Uterus (tissue), 4 donors: ENCODE results near the gene BCKDK. TPM values are rescaled to one million over a fixed set of nuclear protein-coding genes. Genes with fewer than 3 reads are reported as not detected.

Experiments
- DNase-seq, 2 donors: peaks; one replicate each; pipeline ENCODE4 v3.0.0-alpha.2; 2019 to 2020
- H3K27ac ChIP-seq, 2 donors: fragments of 200-600 bp; sonication (generic); 1 replicate in 1 of 2; 2 replicates in 1 of 2; pipeline ENCODE4 v1.5.1; 2016 to 2018
- H3K27me3 ChIP-seq, 2 donors: fragments of 200-600 bp; sonication (generic); one replicate each; pipeline ENCODE4 v1.5.1; 2018 to 2019; ENCODE audit warnings: control low read depth in 1 of 2
- H3K36me3 ChIP-seq, 2 donors: fragments of 200-600 bp; sonication (generic); one replicate each; pipeline ENCODE4 v1.5.1; 2019; ENCODE audit warnings: control low read depth in 1 of 2
- H3K4me1 ChIP-seq, 2 donors: fragments of 200-600 bp; sonication (generic); one replicate each; pipeline ENCODE4 v1.5.1; 2018 to 2019; ENCODE audit warnings: control low read depth in 1 of 2
- H3K4me3 ChIP-seq, 2 donors: fragments of 200-600 bp; sonication (generic); 1 replicate in 1 of 2; 2 replicates in 1 of 2; pipeline ENCODE4 v1.5.1; 2018 to 2019; ENCODE audit warnings: mild to moderate bottlenecking in 1 of 2
- H3K9me3 ChIP-seq, 2 donors: fragments of 200-600 bp; sonication (generic); one replicate each; pipeline ENCODE4 v1.5.1; 2019; ENCODE audit warnings: control low read depth in 1 of 2
- CTCF ChIP-seq, 4 experiments: fragments of 200-600 bp in 2 of 4; fragments of 450-650 bp in 2 of 4; sonication (generic) in 2 of 4; IDR thresholded peaks; one replicate each; pipeline ENCODE4 v1.5.1; 2016 to 2019; ENCODE audit warnings: antibody characterized with exemption in 4 of 4, mild to moderate bottlenecking in 2 of 4, moderate library complexity in 1 of 4
- POLR2A ChIP-seq, 2 donors: fragments of 450-650 bp; IDR thresholded peaks; one replicate each; pipeline ENCODE4 v1.6.1; 2016; ENCODE audit warnings: antibody characterized with exemption in 2 of 2, mild to moderate bottlenecking in 1 of 2, moderate library complexity in 1 of 2
- intact Hi-C: fragments of 100-400 bp; cut with DNase I; formaldehyde crosslinking; loops from one replicate; pipeline ENCODE4 v1.15.1; 2023; ENCODE audit warnings: low total_unique reads
- total RNA-seq, 4 donors: library from RNA; depleted of rRNA in 3 of 4; stranded (reverse); fragments of >200 nt in 3 of 4; gene quantifications; one replicate each; pipeline versions ENCODE4 v1.1.0 to v1.2.4, GENCODE V29; 2014 to 2023
- donor health status: DM: yes; HTN: yes; CAD: no.

BCKDK gene
- total RNA-seq, 4 donors from 2014 or later, result 15.3 to 32.1 (median 21.9) TPM

- Histone ChIP-seq H3K27me3 (no peaks in the 10 kb centered on the region), H3K4me3 (no peak overlapping the region), H3K9me3 (no peaks in the 10 kb centered on the region), H3K27ac (no peak overlapping the region), H3K4me1 (peaks cover 0 to 5% of the 10 kb centered on the region in 2 donors), H3K36me3 (no peaks in the 10 kb centered on the region)
- intact Hi-C loops, result no loop called here
- DNase-seq, result no peak
- no peak for TF ChIP-seq CTCF (IDR thresholded peaks at IDR 0.05)
- no peak for TF ChIP-seq POLR2A (IDR thresholded peaks at IDR 0.05)
Observed at GRCh38 chr16:31077024-31077423, 31.2 kb upstream of the BCKDK start.

- H3K4me1 ChIP-seq, result no peaks in the 10 kb centered on the region
- no peaks in the 10 kb centered on the region for H3K9me3 ChIP-seq
- intact Hi-C loops, result no loop called here
- H3K27ac ChIP-seq, result no peak overlapping the region
- no peaks in the 10 kb centered on the region for H3K27me3 ChIP-seq
- DNase-seq, result no peak
- H3K4me3 ChIP-seq, result no peak overlapping the region
- no peaks in the 10 kb centered on the region for H3K36me3 ChIP-seq
- TF ChIP-seq POLR2A (IDR thresholded peaks at IDR 0.05), result no peak
- no peak for TF ChIP-seq CTCF (IDR thresholded peaks at IDR 0.05)
Observed at GRCh38 chr16:31077592-31078396, 30.4 kb upstream of the BCKDK start.

- no peaks in the 10 kb centered on the region for H3K27me3 ChIP-seq
- no peak overlapping the region for H3K4me3 ChIP-seq
- no peak for TF ChIP-seq CTCF (IDR thresholded peaks at IDR 0.05)
- TF ChIP-seq POLR2A (IDR thresholded peaks at IDR 0.05), result no peak
- H3K27ac ChIP-seq, result no peak overlapping the region
- intact Hi-C loops, result no loop called here
- no peak for DNase-seq
- no peaks in the 10 kb centered on the region for H3K36me3 ChIP-seq
- H3K4me1 ChIP-seq, result no peaks in the 10 kb centered on the region
- no peaks in the 10 kb centered on the region for H3K9me3 ChIP-seq
Observed at GRCh38 chr16:31078597-31079341, 29.4 kb upstream of the BCKDK start.

GRCh38 chr16:31079342-31079944, 28.7 kb upstream of the BCKDK start:
- no peak for DNase-seq
- Histone ChIP-seq H3K27me3 (no peaks in the 10 kb centered on the region), H3K9me3 (no peaks in the 10 kb centered on the region), H3K4me3 (no peak overlapping the region), H3K4me1 (no peaks in the 10 kb centered on the region), H3K36me3 (no peaks in the 10 kb centered on the region), H3K27ac (no peak overlapping the region)
- TF ChIP-seq CTCF (IDR thresholded peaks at IDR 0.05) (no peak), POLR2A (IDR thresholded peaks at IDR 0.05) (no peak)
- intact Hi-C loops, result no loop called here
